H1 (cell line): Measurements from ENCODE around the gene PCID2. TPM values are rescaled to one million over a fixed set of nuclear protein-coding genes. Genes with fewer than 3 reads are reported as not detected.

ENCODE experiments used
- CTCF ChIA-PET: fragments of 300-600 bp; sonication (Branson Sonifier 250); formaldehyde crosslinking; loops from one replicate; lab custom pipeline; 2021; ENCODE audit not compliant: partially characterized antibody; lab: Charles Lee
- POLR2A ChIA-PET: fragments of 300-600 bp; sonication (Branson Sonifier 250); formaldehyde crosslinking; loops from one replicate; lab custom pipeline; 2021; ENCODE audit warnings: inconsistent platforms; ENCODE audit not compliant: partially characterized antibody; lab: Charles Lee
- DNase-seq, 2 experiments: peaks; one replicate each; pipeline versions ENCODE4 v3.0.0 to v3.0.0-alpha.2; 2010 to 2022; ENCODE audit warnings: low spot score in 2 of 2, low read depth in 1 of 2, mixed read lengths in 1 of 2
- FAIRE-seq: peaks from 2 replicates; lab custom pipeline; 2011; peaks lifted over from hg19 to GRCh38; lab: Jason Lieb, UNC
- H2AFZ ChIP-seq: 2 replicates; pipeline ENCODE4 v1.8.1; 2012; ENCODE audit warnings: low read length, inconsistent platforms
- H2AK5ac ChIP-seq: 2 replicates; pipeline ENCODE4 v1.6.1; 2013; ENCODE audit warnings: low read depth, low read length
- H2BK120ac ChIP-seq: replicated peaks from 2 replicates; pipeline ENCODE3; 2013; ENCODE audit warnings: low read depth, low read length, inconsistent platforms
- H2BK12ac ChIP-seq: 2 replicates; pipeline ENCODE4 v1.6.1; 2013; ENCODE audit warnings: low read depth, low read length
- H2BK15ac ChIP-seq: 2 replicates; pipeline ENCODE4 v1.6.1; 2013; ENCODE audit warnings: low read length
- H2BK20ac ChIP-seq: 2 replicates; pipeline ENCODE4 v1.6.1; 2013; ENCODE audit warnings: low read length
- H2BK5ac ChIP-seq: 2 replicates; pipeline ENCODE4 v1.6.1; 2013; ENCODE audit warnings: low read depth, low read length
- H3K14ac ChIP-seq: 2 replicates; pipeline ENCODE4 v1.6.1; 2013; ENCODE audit warnings: inconsistent platforms; ENCODE audit not compliant: insufficient read length
- H3K18ac ChIP-seq: 2 replicates; pipeline ENCODE4 v1.6.1; 2013; ENCODE audit warnings: low read length; ENCODE audit errors: extremely low read depth
- H3K23ac ChIP-seq: 2 replicates; pipeline ENCODE4 v1.6.1; 2013; ENCODE audit warnings: inconsistent platforms; ENCODE audit not compliant: insufficient read length
- H3K23me2 ChIP-seq: 2 replicates; pipeline ENCODE4 v1.6.1; 2013; ENCODE audit warnings: low read depth, low read length
- H3K27ac ChIP-seq: 2 replicates; pipeline ENCODE4 v1.6.1; 2011; ENCODE audit warnings: low read depth, low read length, inconsistent platforms
- H3K27me3 ChIP-seq, 4 experiments: replicated peaks in 1 of 4; 1 replicate in 1 of 4; 2 replicates in 3 of 4; pipeline versions ENCODE4 v1.6.1 to v1.8.1; 2011 to 2013; ENCODE audit warnings: low read length in 3 of 4, mild to moderate bottlenecking in 3 of 4, inconsistent platforms in 2 of 4, mixed read lengths in 2 of 4, moderate library complexity in 1 of 4; ENCODE audit not compliant: control insufficient read depth in 3 of 4, insufficient read depth in 3 of 4; ENCODE audit errors: extremely low read depth in 1 of 4
- H3K36me3 ChIP-seq, 4 experiments: 2 replicates each; pipeline versions ENCODE4 v1.6.1 to v1.8.1; 2011 to 2013; ENCODE audit warnings: mild to moderate bottlenecking in 4 of 4, low read length in 3 of 4, moderate library complexity in 2 of 4, control low read depth in 1 of 4, inconsistent platforms in 1 of 4; ENCODE audit not compliant: insufficient read depth in 4 of 4, control insufficient read depth in 2 of 4
- H3K4ac ChIP-seq: replicated peaks from 2 replicates; pipeline ENCODE3; 2013; ENCODE audit warnings: low read length, low read depth, mixed read lengths, inconsistent platforms; ENCODE audit not compliant: insufficient read length
- H3K4me1 ChIP-seq, 4 experiments: replicated peaks in 1 of 4; 1 replicate in 1 of 4; 2 replicates in 3 of 4; pipeline versions ENCODE4 v1.6.1 to v1.8.1; 2011 to 2013; ENCODE audit warnings: low read length in 3 of 4, inconsistent platforms in 2 of 4, mixed read lengths in 1 of 4; ENCODE audit not compliant: insufficient read depth in 4 of 4, control insufficient read depth in 3 of 4
- H3K4me2 ChIP-seq, 2 experiments: 2 replicates each; pipeline versions ENCODE4 v1.6.1 to v1.8.1; 2011 to 2013; ENCODE audit warnings: low read depth in 2 of 2, low read length in 2 of 2, control low read depth in 1 of 2, inconsistent platforms in 1 of 2, mild to moderate bottlenecking in 1 of 2; ENCODE audit not compliant: insufficient read depth in 1 of 2
- H3K4me3 ChIP-seq, 4 experiments: fragments of 200-600, 300-600 bp in 1 of 4; sonication (generic), shearing (Covaris generic), sonication (Bioruptor Twin) in 1 of 4; 2 replicates each; pipeline versions ENCODE4 v1.5.1 to v1.8.1; 2011 to 2016; ENCODE audit warnings: low read length in 4 of 4, low read depth in 3 of 4, control low read depth in 2 of 4, inconsistent platforms in 2 of 4, mild to moderate bottlenecking in 2 of 4, mixed read lengths in 1 of 4, moderate library complexity in 1 of 4; ENCODE audit not compliant: insufficient read depth in 2 of 4; ENCODE audit errors: extremely low read depth in 1 of 4
- H3K56ac ChIP-seq: replicated peaks from 2 replicates; pipeline ENCODE3; 2013; ENCODE audit warnings: low read depth, mild to moderate bottlenecking, mixed read lengths, low read length, inconsistent platforms; ENCODE audit not compliant: insufficient read length
- H3K79me1 ChIP-seq: 2 replicates; pipeline ENCODE4 v1.6.1; 2013; ENCODE audit warnings: low read depth, low read length, control low read depth
- H3K79me2 ChIP-seq, 2 experiments: 2 replicates each; pipeline versions ENCODE4 v1.6.1 to v1.8.1; 2012 to 2013; ENCODE audit warnings: low read length in 2 of 2, mild to moderate bottlenecking in 2 of 2, inconsistent platforms in 1 of 2; ENCODE audit not compliant: insufficient read depth in 2 of 2, control insufficient read depth in 1 of 2
- H3K9ac ChIP-seq, 4 experiments: replicated peaks in 1 of 4; 1 replicate in 1 of 4; 2 replicates in 3 of 4; pipeline versions ENCODE4 v1.6.1 to v1.8.1; 2011 to 2013; ENCODE audit warnings: low read depth in 3 of 4, low read length in 3 of 4, control low read depth in 2 of 4, mild to moderate bottlenecking in 2 of 4, moderate library complexity in 2 of 4, inconsistent platforms in 1 of 4; ENCODE audit errors: extremely low read depth in 1 of 4
- H3K9me3 ChIP-seq, 2 experiments: 2 replicates each; pipeline versions ENCODE4 v1.6.1 to v1.8.1; 2012 to 2013; ENCODE audit warnings: mild to moderate bottlenecking in 2 of 2, moderate library complexity in 2 of 2, control low read depth in 1 of 2, inconsistent platforms in 1 of 2, low read depth in 1 of 2, low read length in 1 of 2, mixed read lengths in 1 of 2; ENCODE audit not compliant: insufficient read depth in 2 of 2
- H4K20me1 ChIP-seq, 2 experiments: replicated peaks in 1 of 2; 2 replicates each; pipeline versions ENCODE3 to v1.8.1; 2011 to 2013; ENCODE audit warnings: inconsistent platforms in 2 of 2, low read length in 2 of 2, mild to moderate bottlenecking in 1 of 2; ENCODE audit not compliant: insufficient read depth in 2 of 2, control insufficient read depth in 1 of 2
- H4K5ac ChIP-seq: 2 replicates; pipeline ENCODE4 v1.6.1; 2013; ENCODE audit warnings: low read length, low read depth, mixed read lengths, inconsistent platforms; ENCODE audit not compliant: insufficient read length
- H4K8ac ChIP-seq: 2 replicates; pipeline ENCODE4 v1.8.0; 2013; ENCODE audit warnings: mild to moderate bottlenecking, moderate library complexity, low read length, inconsistent platforms; ENCODE audit not compliant: insufficient read depth; ENCODE audit errors: extremely low read depth
- H4K91ac ChIP-seq: replicated peaks from 2 replicates; pipeline ENCODE3; 2013; ENCODE audit warnings: low read length, mixed read lengths, inconsistent platforms; ENCODE audit not compliant: insufficient read length
- CTBP2 ChIP-seq: IDR thresholded peaks from 2 replicates; pipeline ENCODE4 v1.7.0; 2011; ENCODE audit warnings: borderline replicate concordance, mild to moderate bottlenecking, moderate library complexity, mixed read lengths, low read length; ENCODE audit not compliant: insufficient read depth, insufficient read length
- CTCF ChIP-seq, 3 experiments: IDR thresholded peaks; 1 replicate in 2 of 3; 2 replicates in 1 of 3; pipeline versions ENCODE4 v1.5.1 to v1.6.1; 2011; ENCODE audit warnings: low read length in 3 of 3, mild to moderate bottlenecking in 3 of 3, inconsistent platforms in 2 of 3, low read depth in 1 of 3, moderate library complexity in 1 of 3; ENCODE audit not compliant: insufficient read depth in 1 of 3; ENCODE audit errors: control extremely low read depth in 1 of 3
- EZH2 ChIP-seq: fragments of 200-600 bp; sonication (generic); IDR thresholded peaks from 2 replicates; pipeline ENCODE4 v1.7.1; 2012; ENCODE audit warnings: low read depth, mild to moderate bottlenecking, moderate library complexity, low read length, inconsistent platforms; ENCODE audit not compliant: severe bottlenecking
- GABPA ChIP-seq: IDR thresholded peaks from 2 replicates; pipeline ENCODE4 v1.6.1; 2011; ENCODE audit warnings: mild to moderate bottlenecking, low read length, moderate library complexity, borderline replicate concordance; ENCODE audit not compliant: insufficient read depth
- JUND ChIP-seq: IDR thresholded peaks from 2 replicates; pipeline ENCODE4 v1.6.1; 2011; ENCODE audit warnings: mild to moderate bottlenecking, improper control_type of control experiment, low read length
- KDM1A ChIP-seq: fragments of 200-600, 300-600 bp; sonication (generic); IDR thresholded peaks from 2 replicates; pipeline ENCODE4 v1.7.1; 2016; ENCODE audit warnings: mild to moderate bottlenecking, low read length, borderline replicate concordance
- PHF8 ChIP-seq: fragments of 200-600 bp; sonication (generic); conservative IDR thresholded peaks from 2 replicates; pipeline ENCODE4 v1.7.1; 2012; ENCODE audit warnings: low read depth, mild to moderate bottlenecking, inconsistent platforms, low read length, moderate library complexity
- RNF2 ChIP-seq: fragments of 200-900, 300-1000 bp; sonication (generic); IDR thresholded peaks from 2 replicates; pipeline ENCODE4 v1.7.1; 2016; ENCODE audit warnings: borderline replicate concordance, low read depth, mild to moderate bottlenecking, antibody characterized with exemption, low read length; ENCODE audit not compliant: poor library complexity, severe bottlenecking; ENCODE audit errors: missing control alignments
- SUZ12 ChIP-seq: fragments of 200-600 bp; sonication (generic); IDR thresholded peaks from 2 replicates; pipeline ENCODE4 v1.6.1; 2012; ENCODE audit warnings: mild to moderate bottlenecking, inconsistent platforms, low read length, moderate library complexity, mixed read lengths
- TAF7 ChIP-seq: optimal IDR thresholded peaks from 2 replicates; pipeline ENCODE3; 2011; ENCODE audit warnings: low read depth, mild to moderate bottlenecking, inconsistent platforms, low read length, moderate library complexity, borderline replicate concordance
- WGBS, 2 experiments: shearing (Covaris generic) in 1 of 2; methylation state at CpG; one replicate each; pipeline versions ENCODE4 v1.1.6 to v1.1.7; 2013 to 2015; ENCODE audit warnings: low lambda C conversion rate in 2 of 2, mixed read lengths in 2 of 2, inconsistent platforms in 1 of 2, low coverage in 1 of 2, missing lambda C conversion rate in 1 of 2; ENCODE audit not compliant: insufficient replicate concordance in 2 of 2, insufficient coverage in 1 of 2, insufficient read length in 1 of 2; ENCODE audit errors: extremely low coverage in 1 of 2, missing lambda C conversion rate in 1 of 2; 5-methylcytosine and 5-hydroxymethylcytosine counted together
- polyA plus RNA-seq, 7 experiments: library from polyadenylated mRNA; depleted of rRNA in 3 of 7; stranded (reverse) in 5 of 7; unstranded in 2 of 7; fragments of >200 nt in 5 of 7; fragments of 200-250 nt in 2 of 7; gene quantifications; 1 replicate in 5 of 7; 2 replicates in 1 of 7; 4 replicates in 1 of 7; pipeline versions ENCODE4 v1.2.1 to v1.2.3, GENCODE V29; 2011 to 2013; ENCODE audit warnings: missing spikeins in 2 of 7, mixed read lengths in 2 of 7
- total RNA-seq: library from RNA; stranded (reverse); fragmentation: NEBNext Ultra II Directional; extraction: Animal tissue kit (Norgen Biotek cat#: 25700); gene quantifications from 2 replicates; pipeline ENCODE4 v1.2.1, GENCODE V29; 2021

PCID2 gene
- total and polyA plus RNA-seq, 2 of the 8 experiments (the other 6 are each of a cell fraction or from before 2014, with no cell fraction given) = 72.4 to 72.8 TPM

GRCh38 chr13:113166266-113166665 is 42.2 kb downstream of the PCID2 start:
- DNase-seq (no peak), FAIRE-seq (no peak)
- Histone ChIP-seq H3K79me2 (no peaks in the 10 kb centered on the region), H3K27me3 (no peaks in the 10 kb centered on the region), H4K5ac (no peak overlapping the region), H2AK5ac (no peak overlapping the region), H3K4ac (no peak overlapping the region), H2BK12ac (no peak overlapping the region), H4K20me1 (no peaks in the 10 kb centered on the region), H4K8ac (no peak overlapping the region), H3K56ac (no peak overlapping the region), H3K14ac (no peak overlapping the region), H3K4me3 (no peak overlapping the region), H3K79me1 (no peaks in the 10 kb centered on the region), H2BK120ac (no peak overlapping the region), H2AFZ (no peak overlapping the region), H3K23me2 (no peaks in the 10 kb centered on the region), H4K91ac (no peak overlapping the region), H3K18ac (no peak overlapping the region), H3K23ac (no peak overlapping the region), H3K4me1 (peaks cover 0 to 12% (median 3%) of the 10 kb centered on the region in 4 experiments; a peak in 5 of 7 replicates), H3K36me3 (peaks cover 0 to 14% (median 4%) of the 10 kb centered on the region in 4 experiments; a peak in 4 of 8 replicates), H2BK15ac (no peak overlapping the region), H3K27ac (no peak overlapping the region), H2BK20ac (no peak overlapping the region), H3K9me3 (no peaks in the 10 kb centered on the region), H3K4me2 (no peak overlapping the region), H3K9ac (no peak overlapping the region), H2BK5ac (no peak overlapping the region)
- POLR2A ChIA-PET = interaction anchor here (1.2 to 2.5 kb wide), 2 partner anchors 13 to 43 kb away, joined by 3 to 7 read pairs; partner anchors contain the start of genes CUL4A and PCID2
- 95% methylated on average over 10 of the region's 10 CpGs; no CpG with 5 or more reads in 1 of the 2 experiments for WGBS, 2 experiments
- CTCF ChIA-PET = no interaction called here
- TF ChIP-seq GABPA (no peak), JUND (no peak), RNF2 (no peak), TAF7 (no peak), PHF8 (no peak), SUZ12 (no peak), CTBP2 (no peak), KDM1A (no peak), EZH2 (no peak), CTCF (IDR thresholded peaks at IDR 0.05; ENCODE audit: control extremely low read depth in 1 of 3, insufficient read depth in 1 of 3, low read depth in 1 of 3, low read length in 3 of 3) (no peak)
